Activated naive CD4-positive, alpha-beta T cell treated with anti-CD3 and anti-CD28 coated beads, Interleukin-2, amount 50 U/mL, for 16 hours (primary cell): ENCODE results near the gene PPIP5K2.
"Not testable (repeated sequence)": the region's sequence is repeated elsewhere in the genome, so short reads cannot be mapped to it uniquely, and the experiment has no call there.

Source experiments
- DNase-seq: peaks from one replicate; pipeline ENCODE4 v3.0.0-alpha.2; 2020

The PPIP5K2 gene

GRCh38 chr5:103119765-103120606 is at the start of gene PPIP5K2, which contains the start of gene GIN1:
PPIP5K2 (plus strand) TSS chr5:103120301; CDS start chr5:103129590, 9,289 bp downstream.
GIN1 (minus strand) TSS chr5:103120138; CDS start chr5:103108707, 11,431 bp downstream.
- peak; percentile 95 for DNase-seq

GRCh38 chr5:103073500-103073899 is 46.6 kb upstream of the PPIP5K2 start:
- DNase-seq = not testable (repeated sequence)

- no peak for DNase-seq
Observed at GRCh38 chr5:103075442-103075841, 44.7 kb upstream of the PPIP5K2 start.

- DNase-seq = no peak
Observed at GRCh38 chr5:103079796-103080195, 40.3 kb upstream of the PPIP5K2 start.

- no peak for DNase-seq
Observed at GRCh38 chr5:103086547-103086946, 33.6 kb upstream of the PPIP5K2 start.

GRCh38 chr5:103089272-103089671 is 30.8 kb upstream of the PPIP5K2 start:
- DNase-seq = no peak

GRCh38 chr5:103090791-103091190 is 29.3 kb upstream of the PPIP5K2 start:
- DNase-seq = no peak

GRCh38 chr5:103092676-103093075 is 27.4 kb upstream of the PPIP5K2 start:
- no peak for DNase-seq

GRCh38 chr5:103093727-103094126 is 26.4 kb upstream of the PPIP5K2 start:
- no peak for DNase-seq

- DNase-seq = no peak
Observed at GRCh38 chr5:103094737-103095136, 25.4 kb upstream of the PPIP5K2 start.

GRCh38 chr5:103098993-103099392 is 21.1 kb upstream of the PPIP5K2 start:
- DNase-seq = no peak

GRCh38 chr5:103101079-103101750 is 18.9 kb upstream of the PPIP5K2 start:
- no peak for DNase-seq

GRCh38 chr5:103102234-103102633 is 17.9 kb upstream of the PPIP5K2 start:
- no peak for DNase-seq

- DNase-seq = no peak
Observed at GRCh38 chr5:103108086-103108485, 12.0 kb upstream of the PPIP5K2 start.

GRCh38 chr5:103109277-103109676 is 10.8 kb upstream of the PPIP5K2 start:
- no peak for DNase-seq

- DNase-seq = no peak
Observed at GRCh38 chr5:103110403-103110802, 9.7 kb upstream of the PPIP5K2 start.

- no peak for DNase-seq
Observed at GRCh38 chr5:103111468-103111867, 8.6 kb upstream of the PPIP5K2 start.

- DNase-seq = no peak
Observed at GRCh38 chr5:103112910-103113309, 7.2 kb upstream of the PPIP5K2 start.

GRCh38 chr5:103114440-103114839 is 5.7 kb upstream of the PPIP5K2 start:
- DNase-seq = no peak

- no peak for DNase-seq
Observed at GRCh38 chr5:103117471-103117991, 2.6 kb upstream of the PPIP5K2 start.

- DNase-seq = no peak
Observed at GRCh38 chr5:103119070-103119764, 884 bp upstream of the PPIP5K2 start.

GRCh38 chr5:103120607-103121200 is 603 bp downstream of the PPIP5K2 start:
- DNase-seq = no peak

- DNase-seq = no peak
Observed at GRCh38 chr5:103122242-103122641, 2.1 kb downstream of the PPIP5K2 start.
